GM18873 (cell line): ENCODE measurements around the gene DNAJC15.

Experiments used
- ATAC-seq: cut with Tn5 transposase; IDR thresholded peaks from one replicate; pipeline ENCODE4 v1.9.1; 2021; ENCODE audit warnings: mild to moderate bottlenecking, moderate library complexity, moderate number of reproducible peaks; ENCODE audit not compliant: unreplicated experiment, low FRiP score

Gene DNAJC15

DNA sequence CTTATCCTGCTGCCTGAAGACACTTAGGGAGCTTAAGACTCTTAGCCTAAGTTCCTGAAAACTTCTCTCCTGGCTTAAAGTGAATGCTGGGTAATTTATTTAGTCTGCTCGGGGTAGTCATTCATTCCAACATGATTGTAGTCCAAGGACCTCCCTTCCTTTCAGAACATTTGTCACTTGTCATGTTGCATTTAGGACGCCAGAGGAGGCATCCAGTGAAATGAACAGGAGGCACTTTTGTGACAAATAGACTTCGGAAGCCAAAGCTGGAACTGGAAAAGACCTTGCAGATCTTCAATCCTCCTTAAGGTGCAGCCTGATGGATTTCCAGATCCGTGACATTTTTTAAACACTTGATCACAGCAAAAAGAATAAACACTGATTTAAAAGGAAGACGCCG, 95.1 kb downstream of the DNAJC15 start:
- ATAC-seq, result no peak

- ATAC-seq, result no peak
Measured at GRCh38 chr13:43119206-43119605, 95.8 kb downstream of the DNAJC15 start.

- ATAC-seq, result no peak
Measured at GRCh38 chr13:43122791-43123190, 99.4 kb downstream of the DNAJC15 start.

DNA sequence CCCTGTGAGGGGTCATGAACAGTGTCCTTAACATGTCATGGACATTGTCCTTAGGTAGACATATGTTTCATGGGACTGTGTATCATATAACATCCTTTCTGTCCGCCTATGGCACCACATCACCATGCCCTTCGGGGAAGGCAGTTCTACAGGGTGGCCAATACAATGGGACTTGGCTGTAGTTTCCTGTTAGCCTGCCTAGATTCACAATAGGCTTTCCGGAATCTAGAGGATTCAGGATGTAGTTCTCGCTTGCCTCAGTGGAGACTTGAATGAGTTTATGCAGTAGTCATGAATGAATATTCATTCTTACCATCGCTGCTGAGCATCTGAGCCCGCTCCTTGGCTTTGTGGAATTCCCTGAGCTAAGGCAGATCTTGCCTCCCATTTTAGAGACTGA, 100.5 kb downstream of the DNAJC15 start:
- ATAC-seq, result no peak

DNA sequence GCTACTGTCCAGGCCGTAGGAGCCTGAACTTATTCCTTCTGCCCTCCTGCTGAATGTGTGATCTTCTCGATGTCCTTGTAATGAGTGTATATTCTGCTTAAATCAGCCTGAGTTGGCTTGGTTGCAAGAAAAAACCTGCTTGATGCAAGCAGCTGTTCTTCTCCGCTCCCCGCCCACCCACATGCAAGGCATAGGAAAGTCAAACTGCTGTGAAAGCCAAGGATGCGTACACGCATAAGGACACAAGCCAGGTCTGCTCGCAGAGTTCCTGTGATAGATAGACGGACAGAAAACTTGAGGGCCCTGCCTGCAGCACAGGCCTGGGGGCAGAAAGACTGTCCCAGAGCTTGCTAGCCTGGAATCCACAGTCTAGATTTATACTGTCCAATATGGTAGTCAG, 101.1 kb downstream of the DNAJC15 start:
- ATAC-seq, result no peak

DNA sequence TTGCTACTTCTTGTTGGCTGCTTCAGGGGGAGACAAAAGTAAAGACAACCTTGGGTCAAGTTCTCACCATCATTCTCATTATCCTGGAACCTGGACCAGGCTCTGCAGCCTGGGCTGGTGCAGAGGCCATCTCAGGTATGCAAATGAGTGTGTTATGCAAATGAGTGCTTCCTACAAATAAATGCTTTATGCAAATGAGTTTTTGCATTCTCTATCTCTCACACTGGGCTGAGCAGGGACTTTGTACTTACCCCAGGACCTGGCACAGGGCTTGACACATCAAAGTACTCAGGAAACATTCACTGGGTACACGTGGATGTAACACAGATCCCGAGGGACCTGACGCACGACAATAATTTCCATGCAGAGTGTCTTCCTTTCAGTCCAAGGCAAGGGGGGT, 103.0 kb downstream of the DNAJC15 start:
- no peak for ATAC-seq

DNA sequence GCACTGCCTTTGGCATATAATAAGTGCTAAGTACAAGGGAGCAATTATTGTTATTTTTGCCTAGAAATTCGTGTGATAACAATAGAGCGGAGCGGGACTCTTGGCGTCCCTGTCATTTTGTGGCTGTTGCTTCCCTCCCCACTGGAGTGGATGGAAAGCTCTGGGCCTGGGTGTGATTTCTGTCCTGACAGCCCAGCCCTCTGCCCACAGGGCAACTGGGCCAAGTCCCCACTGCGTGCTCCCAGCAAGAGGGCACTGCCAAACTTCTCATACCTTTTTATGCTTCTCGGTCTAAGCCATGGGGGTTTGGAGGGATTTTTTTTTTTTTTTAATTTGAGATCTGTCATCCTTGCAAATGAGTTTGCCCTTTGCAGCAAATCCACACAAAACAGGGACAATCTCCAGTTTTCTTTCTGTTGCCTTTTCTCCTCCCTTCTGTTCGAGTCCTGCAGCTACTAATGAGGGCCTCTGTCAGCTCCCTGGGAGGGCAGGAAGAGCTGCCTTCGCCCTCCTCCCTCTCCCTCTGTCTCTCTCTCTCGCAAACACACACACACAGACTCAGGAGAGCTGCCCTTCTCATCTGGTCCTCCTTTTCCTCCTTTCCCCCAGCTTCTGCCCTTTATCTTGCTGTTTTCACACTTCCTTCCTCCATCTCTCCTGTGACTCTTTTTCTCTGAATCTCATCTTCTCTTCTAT, 103.9 kb downstream of the DNAJC15 start:
- ATAC-seq, result no peak

GRCh38 chr13:43127827-43128226, 104.4 kb downstream of the DNAJC15 start:
- no peak for ATAC-seq

DNA sequence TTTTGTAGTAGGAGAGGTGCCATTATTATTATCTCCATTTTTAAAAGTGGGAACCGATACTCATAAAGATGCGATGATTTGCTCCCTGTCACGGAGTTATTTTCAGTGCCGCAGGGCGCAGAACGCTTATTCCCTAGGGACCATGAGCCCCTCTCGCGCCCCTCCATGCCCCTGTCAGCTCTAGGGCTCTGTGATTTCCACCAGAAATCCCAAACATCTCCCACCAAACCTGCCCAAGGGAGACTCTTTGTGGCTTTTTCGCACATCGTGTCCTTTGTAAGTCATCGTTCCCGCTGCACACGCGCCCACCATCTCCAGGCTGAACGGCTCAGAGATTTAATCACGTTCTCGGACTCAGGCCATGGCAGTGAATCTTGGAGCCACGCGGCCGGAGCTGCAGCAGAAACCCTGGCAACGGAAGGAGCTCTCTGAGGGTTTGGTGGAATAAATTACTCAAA, 105.1 kb downstream of the DNAJC15 start:
- no peak for ATAC-seq

- ATAC-seq, result no peak
Measured at GRCh38 chr13:43129066-43129465, 105.7 kb downstream of the DNAJC15 start.

GRCh38 chr13:43129511-43130110, 106.2 kb downstream of the DNAJC15 start:
- no peak for ATAC-seq

- ATAC-seq, result no peak
Measured at GRCh38 chr13:43132257-43132656, 108.9 kb downstream of the DNAJC15 start.

GRCh38 chr13:43132911-43133310, 109.5 kb downstream of the DNAJC15 start:
- ATAC-seq, result no peak

GRCh38 chr13:43133792-43134191, 110.4 kb downstream of the DNAJC15 start:
- no peak for ATAC-seq

GRCh38 chr13:43134868-43135267, 111.5 kb downstream of the DNAJC15 start:
- ATAC-seq, result no peak

GRCh38 chr13:43135516-43135915, 112.1 kb downstream of the DNAJC15 start:
- no peak for ATAC-seq

DNA sequence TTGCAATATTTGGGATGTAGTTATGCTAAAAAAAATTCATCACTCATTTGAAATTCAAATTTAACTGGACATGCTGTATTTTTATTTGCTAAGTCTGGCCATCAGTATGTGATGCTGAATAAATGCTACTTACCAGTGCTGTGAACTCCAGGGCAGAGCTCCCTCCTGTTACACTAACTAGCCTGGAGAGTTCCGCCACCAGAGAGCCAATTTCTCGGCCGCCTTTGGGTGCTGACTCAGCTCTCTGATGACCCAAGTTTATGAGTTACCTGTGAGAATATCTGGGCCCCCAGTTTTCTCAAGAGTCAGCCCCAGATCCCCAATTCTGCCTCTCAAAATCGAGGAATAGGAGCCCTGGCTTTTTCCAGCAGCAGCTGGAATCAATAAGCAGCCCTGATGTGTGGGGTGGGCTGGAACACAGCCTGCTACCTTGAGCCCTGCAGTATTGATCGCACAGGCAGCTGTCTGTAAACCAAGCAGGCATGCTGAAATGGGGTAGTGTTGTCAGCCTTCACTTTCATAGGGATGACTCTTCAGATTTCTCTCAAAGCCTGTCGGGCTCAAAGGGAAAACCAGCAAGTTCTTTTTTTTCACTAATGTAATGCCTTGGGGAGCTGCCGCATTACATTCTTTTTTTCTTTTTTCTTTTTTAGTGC, 113.7 kb downstream of the DNAJC15 start:
- no peak for ATAC-seq

- ATAC-seq, result no peak
Measured at GRCh38 chr13:43139211-43139610, 115.8 kb downstream of the DNAJC15 start.

DNA sequence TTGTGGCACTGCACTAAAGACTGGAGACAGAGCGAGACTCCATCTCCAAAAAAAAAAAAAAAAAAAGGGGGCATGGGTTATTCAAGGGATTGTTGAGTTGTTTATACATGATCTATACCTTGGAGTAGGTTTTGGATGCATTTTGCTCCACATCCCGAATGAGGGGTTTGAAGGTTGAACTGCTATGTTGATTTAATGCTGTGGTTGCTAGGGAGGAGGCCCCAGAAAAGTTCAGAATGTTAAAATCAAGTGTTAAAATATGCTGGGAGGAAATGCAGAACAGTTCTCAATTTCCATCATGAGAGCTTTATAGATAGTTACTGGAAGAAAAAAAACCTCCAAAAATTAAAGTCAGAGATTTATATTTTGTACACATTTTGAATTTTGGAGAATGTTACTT, 116.5 kb downstream of the DNAJC15 start:
- no peak for ATAC-seq

GRCh38 chr13:43140985-43141384, 117.6 kb downstream of the DNAJC15 start:
- no peak for ATAC-seq

GRCh38 chr13:43141685-43142084, 118.3 kb downstream of the DNAJC15 start:
- no peak for ATAC-seq

- ATAC-seq, result no peak
Measured at GRCh38 chr13:43143591-43143990, 120.2 kb downstream of the DNAJC15 start.
